ENCODE data around the gene UBE2G1.
"Not testable (repeated sequence)": the region's sequence is repeated elsewhere in the genome, so short reads cannot be mapped to it uniquely, and the experiment has no call there.

The UBE2G1 gene

GRCh38 chr17:4255271-4255670, 111.2 kb downstream of the UBE2G1 start:
- in situ Hi-C loops (cut with MboI; ENCODE audit: low sequenced_read_pairs) = not testable (repeated sequence)

- in situ Hi-C loops (cut with MboI; ENCODE audit: low sequenced_read_pairs) = no loop called here
These were observed 115.6 kb downstream of the UBE2G1 start for GRCh38 chr17:4250887-4251286.

GRCh38 chr17:4249452-4250029, 116.9 kb downstream of the UBE2G1 start:
- in situ Hi-C loops (cut with MboI; ENCODE audit: low sequenced_read_pairs) = no loop called here

GRCh38 chr17:4248504-4249277, 117.8 kb downstream of the UBE2G1 start:
- in situ Hi-C loops (cut with MboI; ENCODE audit: low sequenced_read_pairs) = no loop called here

- in situ Hi-C loops (cut with MboI; ENCODE audit: low sequenced_read_pairs) = no loop called here
These were observed 118.5 kb downstream of the UBE2G1 start for GRCh38 chr17:4247971-4248388.

GRCh38 chr17:4247361-4247970, 119.0 kb downstream of the UBE2G1 start:
- in situ Hi-C loops (cut with MboI; ENCODE audit: low sequenced_read_pairs) = no loop called here

GRCh38 chr17:4246674-4247073, 119.8 kb downstream of the UBE2G1 start:
- in situ Hi-C loops (cut with MboI; ENCODE audit: low sequenced_read_pairs) = no loop called here

- in situ Hi-C loops (cut with MboI; ENCODE audit: low sequenced_read_pairs) = no loop called here
These were observed 124.9 kb downstream of the UBE2G1 start for GRCh38 chr17:4241535-4241934.

- in situ Hi-C loops (cut with MboI; ENCODE audit: low sequenced_read_pairs) = no loop called here
These were observed 130.0 kb downstream of the UBE2G1 start for GRCh38 chr17:4236456-4236855.

- in situ Hi-C loops (cut with MboI; ENCODE audit: low sequenced_read_pairs) = no loop called here
These were observed 130.8 kb downstream of the UBE2G1 start for GRCh38 chr17:4235372-4236279.

GRCh38 chr17:4234401-4234800, 132.1 kb downstream of the UBE2G1 start:
- in situ Hi-C loops (cut with MboI; ENCODE audit: low sequenced_read_pairs) = no loop called here

GRCh38 chr17:4233668-4234258, 132.7 kb downstream of the UBE2G1 start:
- in situ Hi-C loops (cut with MboI; ENCODE audit: low sequenced_read_pairs) = no loop called here

- in situ Hi-C loops (cut with MboI; ENCODE audit: low sequenced_read_pairs) = no loop called here
These were observed 134.2 kb downstream of the UBE2G1 start for GRCh38 chr17:4232168-4232813.

- in situ Hi-C loops (cut with MboI; ENCODE audit: low sequenced_read_pairs) = no loop called here
These were observed 136.6 kb downstream of the UBE2G1 start for GRCh38 chr17:4229627-4230541.

- in situ Hi-C loops (cut with MboI; ENCODE audit: low sequenced_read_pairs) = no loop called here
These were observed 144.4 kb downstream of the UBE2G1 start for GRCh38 chr17:4221899-4222659.

GRCh38 chr17:4221163-4221562, 145.3 kb downstream of the UBE2G1 start:
- in situ Hi-C loops (cut with MboI; ENCODE audit: low sequenced_read_pairs) = no loop called here

- in situ Hi-C loops (cut with MboI; ENCODE audit: low sequenced_read_pairs) = no loop called here
These were observed 145.8 kb downstream of the UBE2G1 start for GRCh38 chr17:4220655-4221054.
